ENCODE data around the gene BEND6. TPM values are rescaled to one million over a fixed set of nuclear protein-coding genes. Genes with fewer than 3 reads are reported as not detected.

The BEND6 gene
- total RNA-seq, 1 donor from 2014 or later: 0.38 TPM

DNA sequence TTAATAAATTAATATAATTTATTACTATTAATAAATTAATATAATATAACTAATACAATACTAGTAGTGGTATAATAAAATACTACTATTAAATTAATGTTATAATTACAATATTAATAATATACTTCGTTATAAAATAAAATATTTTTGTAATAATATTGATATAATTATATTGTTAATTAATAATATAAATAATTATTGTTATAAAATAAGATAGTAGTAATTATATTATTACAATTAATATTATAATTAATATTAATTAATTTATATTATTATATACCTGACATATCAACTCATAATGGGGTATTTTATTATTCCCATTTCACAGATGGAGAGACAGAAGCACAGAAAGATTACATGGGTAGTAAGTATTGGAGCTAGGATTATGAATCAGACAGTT, 8.9 kb downstream of the BEND6 start:
- intact Hi-C loops (cut with micrococcal nuclease): no loop called here
- Histone ChIP-seq H3K9me3 (replicated peaks) (no peaks in the 10 kb centered on the region), H3K27ac (replicated peaks) (no peak overlapping the region), H3K4me1 (no peaks in the 10 kb centered on the region), H3K36me3 (no peaks in the 10 kb centered on the region), H3K4me3 (no peak overlapping the region), H3K27me3 (ENCODE audit: low read depth) (peaks cover under 1% of the 10 kb centered on the region)
- TF ChIP-seq, protein P1, sequence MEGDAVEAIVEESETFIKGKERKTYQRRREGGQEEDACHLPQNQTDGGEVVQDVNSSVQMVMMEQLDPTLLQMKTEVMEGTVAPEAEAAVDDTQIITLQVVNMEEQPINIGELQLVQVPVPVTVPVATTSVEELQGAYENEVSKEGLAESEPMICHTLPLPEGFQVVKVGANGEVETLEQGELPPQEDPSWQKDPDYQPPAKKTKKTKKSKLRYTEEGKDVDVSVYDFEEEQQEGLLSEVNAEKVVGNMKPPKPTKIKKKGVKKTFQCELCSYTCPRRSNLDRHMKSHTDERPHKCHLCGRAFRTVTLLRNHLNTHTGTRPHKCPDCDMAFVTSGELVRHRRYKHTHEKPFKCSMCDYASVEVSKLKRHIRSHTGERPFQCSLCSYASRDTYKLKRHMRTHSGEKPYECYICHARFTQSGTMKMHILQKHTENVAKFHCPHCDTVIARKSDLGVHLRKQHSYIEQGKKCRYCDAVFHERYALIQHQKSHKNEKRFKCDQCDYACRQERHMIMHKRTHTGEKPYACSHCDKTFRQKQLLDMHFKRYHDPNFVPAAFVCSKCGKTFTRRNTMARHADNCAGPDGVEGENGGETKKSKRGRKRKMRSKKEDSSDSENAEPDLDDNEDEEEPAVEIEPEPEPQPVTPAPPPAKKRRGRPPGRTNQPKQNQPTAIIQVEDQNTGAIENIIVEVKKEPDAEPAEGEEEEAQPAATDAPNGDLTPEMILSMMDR (IDR thresholded peaks at IDR 0.05; ENCODE audit: borderline replicate concordance): no peak
- DNase-seq: no peak

DNA sequence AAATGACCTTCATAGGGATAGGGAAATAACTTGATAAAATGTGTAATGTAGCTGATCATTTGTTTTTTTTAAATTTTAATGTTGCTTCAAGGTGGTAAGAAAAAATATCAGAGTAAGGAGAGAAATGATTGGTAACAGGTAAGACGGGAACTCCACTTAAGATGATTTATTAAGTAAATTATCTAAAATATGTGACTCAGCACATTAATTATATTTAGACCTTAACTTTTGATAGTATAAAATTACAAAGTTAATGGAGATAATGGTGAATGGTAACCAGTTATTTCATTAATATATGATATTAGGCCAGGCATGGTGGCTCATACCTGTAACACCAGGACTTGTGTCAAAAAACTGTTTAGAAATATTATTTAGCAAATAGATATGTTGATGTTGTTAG, 10.2 kb downstream of the BEND6 start:
- no peak overlapping the region for H3K4me3 ChIP-seq
- no peaks in the 10 kb centered on the region for H3K9me3 ChIP-seq (replicated peaks)
- DNase-seq: no peak
- TF ChIP-seq, protein P1 (IDR thresholded peaks at IDR 0.05; ENCODE audit: borderline replicate concordance): no peak
- intact Hi-C loops (cut with micrococcal nuclease): no loop called here
- H3K36me3 ChIP-seq: no peaks in the 10 kb centered on the region
- H3K27me3 ChIP-seq (ENCODE audit: low read depth): peaks cover 6% of the 10 kb centered on the region
- H3K4me1 ChIP-seq: no peaks in the 10 kb centered on the region
- no peak overlapping the region for H3K27ac ChIP-seq (replicated peaks)

DNA sequence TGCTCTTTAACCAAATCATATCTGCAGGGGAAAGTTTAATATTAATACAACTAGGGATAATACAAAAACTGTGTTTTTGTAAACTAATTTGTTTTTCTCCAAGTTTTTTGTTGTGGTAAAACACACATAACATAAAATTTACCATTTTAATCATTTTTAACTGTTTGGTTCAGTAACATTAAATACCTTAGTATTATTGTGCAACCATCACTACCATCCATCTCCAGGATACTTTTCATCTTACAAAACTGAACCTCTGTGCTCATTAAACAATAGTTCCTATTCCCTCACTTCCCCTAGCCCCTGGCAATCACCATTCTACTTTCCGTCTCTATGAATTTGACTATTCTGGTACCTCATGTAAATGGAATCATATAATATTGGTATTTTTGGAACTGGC, 15.9 kb downstream of the BEND6 start:
- intact Hi-C loops (cut with micrococcal nuclease): no loop called here
- peaks cover 4% of the 10 kb centered on the region for H3K9me3 ChIP-seq (replicated peaks)

DNA sequence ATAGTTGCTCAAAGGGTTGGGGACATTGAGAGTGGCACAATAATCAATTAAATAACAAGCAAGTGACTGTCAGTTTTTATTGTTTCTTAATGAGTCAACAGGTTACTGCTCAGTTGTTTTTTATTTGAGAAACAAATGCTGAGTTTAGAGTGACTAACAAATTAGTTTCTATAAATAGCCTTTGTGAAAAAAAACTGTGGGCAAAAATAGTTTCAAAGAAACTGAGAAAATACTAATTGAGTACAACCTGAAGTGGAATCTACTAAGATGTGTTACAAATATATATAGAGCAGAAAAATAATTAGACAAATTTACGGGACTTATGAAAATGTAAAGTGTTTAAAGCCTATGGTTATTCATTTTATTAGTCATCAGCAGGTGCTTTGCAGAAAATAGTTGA, 22.3 kb downstream of the BEND6 start:
- TF ChIP-seq, protein P1 (IDR thresholded peaks at IDR 0.05; ENCODE audit: borderline replicate concordance): no peak
- DNase-seq: no peak
- H3K9me3 ChIP-seq (replicated peaks): peaks cover 33% of the 10 kb centered on the region
- intact Hi-C loops (cut with micrococcal nuclease): no loop called here
- H3K4me1 ChIP-seq: no peaks in the 10 kb centered on the region
- H3K4me3 ChIP-seq: no peak overlapping the region
- no peak overlapping the region for H3K27ac ChIP-seq (replicated peaks)
- H3K36me3 ChIP-seq: no peaks in the 10 kb centered on the region
- H3K27me3 ChIP-seq (ENCODE audit: low read depth): peaks cover 3% of the 10 kb centered on the region

More for the DNA sequence above, 15.9 kb downstream of the BEND6 start:
- H3K27me3 ChIP-seq (ENCODE audit: low read depth): peaks cover 9% of the 10 kb centered on the region
- TF ChIP-seq, protein P1 (IDR thresholded peaks at IDR 0.05; ENCODE audit: borderline replicate concordance): no peak
- no peaks in the 10 kb centered on the region for H3K36me3 ChIP-seq
- no peak overlapping the region for H3K27ac ChIP-seq (replicated peaks)
- no peak overlapping the region for H3K4me3 ChIP-seq
- H3K4me1 ChIP-seq: no peaks in the 10 kb centered on the region
- no peak for DNase-seq

DNA sequence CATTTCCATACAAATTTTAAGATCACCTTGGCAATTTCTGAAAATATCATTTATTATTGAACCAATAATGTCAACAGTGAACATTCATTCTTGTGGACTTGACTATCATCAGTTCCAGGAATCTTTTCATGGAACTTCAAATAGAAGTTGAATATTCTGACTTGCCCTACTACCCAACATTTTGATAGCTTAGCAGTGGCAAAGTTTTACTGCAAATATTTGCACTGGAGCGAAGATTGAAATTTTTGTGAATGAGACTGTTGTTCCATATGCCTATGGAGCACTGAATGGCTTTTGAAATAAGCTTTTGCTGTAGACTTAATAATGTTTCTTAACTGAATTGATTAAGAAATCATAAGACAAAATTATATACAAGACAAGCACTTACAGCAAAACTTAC, 23.6 kb downstream of the BEND6 start:
- intact Hi-C loops (cut with micrococcal nuclease): no loop called here
- no peak overlapping the region for H3K27ac ChIP-seq (replicated peaks)
- H3K4me3 ChIP-seq: no peak overlapping the region
- TF ChIP-seq, protein P1 (IDR thresholded peaks at IDR 0.05; ENCODE audit: borderline replicate concordance): no peak
- no peak for DNase-seq
- peaks cover 3% of the 10 kb centered on the region for H3K27me3 ChIP-seq (ENCODE audit: low read depth)
- H3K4me1 ChIP-seq: no peaks in the 10 kb centered on the region
- no peaks in the 10 kb centered on the region for H3K36me3 ChIP-seq
- H3K9me3 ChIP-seq (replicated peaks): peaks cover 33% of the 10 kb centered on the region

DNA sequence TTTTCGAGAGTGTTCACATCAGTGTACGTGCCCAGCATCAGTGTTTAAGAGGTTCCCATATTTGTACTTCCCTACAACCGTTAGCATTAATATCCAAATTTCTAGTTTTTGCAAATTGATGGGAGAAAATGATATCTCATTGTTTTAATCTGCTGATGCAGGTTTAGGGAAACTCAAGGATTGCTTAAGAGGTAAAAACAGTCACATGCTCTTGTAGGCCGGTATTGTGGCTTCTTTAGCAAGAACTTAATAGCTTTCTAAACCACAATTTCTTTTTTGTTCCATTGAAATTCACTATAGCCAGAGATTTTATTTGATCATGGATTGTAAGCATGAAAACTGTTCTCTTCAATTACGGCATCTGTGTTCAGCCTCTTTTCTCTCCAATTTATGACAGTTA, 29.5 kb downstream of the BEND6 start:
- TF ChIP-seq, protein P1 (IDR thresholded peaks at IDR 0.05; ENCODE audit: borderline replicate concordance): no peak
- peaks cover 9% of the 10 kb centered on the region for H3K27me3 ChIP-seq (ENCODE audit: low read depth)
- H3K4me1 ChIP-seq: no peaks in the 10 kb centered on the region
- H3K4me3 ChIP-seq: no peak overlapping the region
- no peak for DNase-seq
- no peaks in the 10 kb centered on the region for H3K36me3 ChIP-seq
- H3K27ac ChIP-seq (replicated peaks): no peak overlapping the region
- intact Hi-C loops (cut with micrococcal nuclease): no loop called here
- no peaks in the 10 kb centered on the region for H3K9me3 ChIP-seq (replicated peaks)
